ENCODE measurements around the gene SERINC1. TPM values are rescaled to one million over a fixed set of nuclear protein-coding genes. Genes with fewer than 3 reads are reported as not detected.

The SERINC1 gene
- total RNA-seq, 1 experiment from 2014 or later = 72.2 TPM

DNA sequence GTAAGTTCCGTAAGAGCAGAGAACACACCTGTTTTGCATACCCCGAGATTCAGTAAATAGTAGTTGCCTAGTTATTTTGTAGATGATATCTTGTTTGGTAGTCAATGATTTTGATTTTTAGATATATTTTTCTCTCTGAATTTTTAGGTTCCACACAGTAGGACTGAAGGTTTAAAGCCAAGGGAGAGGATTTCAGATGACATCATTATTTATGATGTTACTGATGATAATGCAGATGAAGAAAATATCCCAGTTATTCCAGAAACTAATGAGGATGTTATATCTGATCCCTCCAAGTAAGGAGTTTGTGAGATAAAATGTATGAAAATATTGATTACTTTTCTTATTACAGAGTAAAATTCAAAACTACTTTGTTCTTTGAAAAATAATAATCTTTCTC, 49.6 kb downstream of the SERINC1 start:
- no peak overlapping the region for H3K4me3 Mint-ChIP-seq (ENCODE audit: unreplicated experiment)
- ChIA-PET POLR2A (no interaction called here), CTCF (no interaction called here)
- no peaks in the 10 kb centered on the region for H3K27me3 Mint-ChIP-seq (ENCODE audit: insufficient read depth, unreplicated experiment)
- Histone ChIP-seq H3K9me3 (no peaks in the 10 kb centered on the region), H3K27me3 (replicated peaks; ENCODE audit: control insufficient read depth, insufficient read depth, low read length) (no peaks in the 10 kb centered on the region), H3K4me1 (no peaks in the 10 kb centered on the region), H3K4me3 (ENCODE audit: low read depth, low read length) (no peak overlapping the region), H3K36me3 (ENCODE audit: control insufficient read depth, insufficient read depth, low read length) (peaks cover 1% of the 10 kb centered on the region; the same call in 1 of the 2 replicates)
- no peaks in the 10 kb centered on the region for H3K4me1 Mint-ChIP-seq (ENCODE audit: low read depth, unreplicated experiment)
- no peaks in the 10 kb centered on the region for H3K9me3 Mint-ChIP-seq (ENCODE audit: unreplicated experiment)
- no TSS peak for BruUV-seq (replicated peaks)
- H3K36me3 Mint-ChIP-seq (ENCODE audit: insufficient read depth, unreplicated experiment) = peaks cover 12% of the 10 kb centered on the region
- intact Hi-C loops (cut with micrococcal nuclease; ENCODE audit: unreplicated experiment) = no loop called here
- TF ChIP-seq, protein P1, sequence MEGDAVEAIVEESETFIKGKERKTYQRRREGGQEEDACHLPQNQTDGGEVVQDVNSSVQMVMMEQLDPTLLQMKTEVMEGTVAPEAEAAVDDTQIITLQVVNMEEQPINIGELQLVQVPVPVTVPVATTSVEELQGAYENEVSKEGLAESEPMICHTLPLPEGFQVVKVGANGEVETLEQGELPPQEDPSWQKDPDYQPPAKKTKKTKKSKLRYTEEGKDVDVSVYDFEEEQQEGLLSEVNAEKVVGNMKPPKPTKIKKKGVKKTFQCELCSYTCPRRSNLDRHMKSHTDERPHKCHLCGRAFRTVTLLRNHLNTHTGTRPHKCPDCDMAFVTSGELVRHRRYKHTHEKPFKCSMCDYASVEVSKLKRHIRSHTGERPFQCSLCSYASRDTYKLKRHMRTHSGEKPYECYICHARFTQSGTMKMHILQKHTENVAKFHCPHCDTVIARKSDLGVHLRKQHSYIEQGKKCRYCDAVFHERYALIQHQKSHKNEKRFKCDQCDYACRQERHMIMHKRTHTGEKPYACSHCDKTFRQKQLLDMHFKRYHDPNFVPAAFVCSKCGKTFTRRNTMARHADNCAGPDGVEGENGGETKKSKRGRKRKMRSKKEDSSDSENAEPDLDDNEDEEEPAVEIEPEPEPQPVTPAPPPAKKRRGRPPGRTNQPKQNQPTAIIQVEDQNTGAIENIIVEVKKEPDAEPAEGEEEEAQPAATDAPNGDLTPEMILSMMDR (IDR thresholded peaks at IDR 0.05; ENCODE audit: insufficient read depth in 1 of 2, low read depth in 1 of 2, low read length in 1 of 2, severe bottlenecking in 1 of 2, unreplicated experiment in 1 of 2) = no peak
- no peak overlapping the region for H3K27ac Mint-ChIP-seq (ENCODE audit: unreplicated experiment)
- no peak for DNase-seq

DNA sequence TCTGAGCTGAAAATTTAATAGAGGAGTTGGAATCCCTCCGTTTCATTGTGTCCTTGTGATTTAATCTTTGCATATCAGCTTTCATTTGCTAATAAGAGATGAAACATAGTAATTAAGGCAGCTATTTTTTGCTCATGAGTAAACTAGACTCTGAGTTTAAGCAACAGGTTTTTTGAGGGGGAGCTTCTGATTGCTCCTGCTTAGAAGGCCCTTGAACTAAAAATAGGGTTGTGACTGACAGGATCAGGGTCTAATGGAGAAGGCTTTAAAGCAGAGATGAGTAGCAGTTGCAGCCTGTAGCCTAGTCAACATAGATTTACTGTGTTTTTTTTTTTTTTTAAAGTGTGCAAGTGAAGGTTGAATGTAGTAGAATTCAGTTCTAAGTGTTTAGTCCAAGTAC, 54.8 kb downstream of the SERINC1 start:
- H3K27ac Mint-ChIP-seq (ENCODE audit: unreplicated experiment) = no peak overlapping the region
- H3K36me3 ChIP-seq (ENCODE audit: control insufficient read depth, insufficient read depth, low read length) = peaks cover 1% of the 10 kb centered on the region
- H3K9me3 Mint-ChIP-seq (ENCODE audit: unreplicated experiment) = no peaks in the 10 kb centered on the region

DNA sequence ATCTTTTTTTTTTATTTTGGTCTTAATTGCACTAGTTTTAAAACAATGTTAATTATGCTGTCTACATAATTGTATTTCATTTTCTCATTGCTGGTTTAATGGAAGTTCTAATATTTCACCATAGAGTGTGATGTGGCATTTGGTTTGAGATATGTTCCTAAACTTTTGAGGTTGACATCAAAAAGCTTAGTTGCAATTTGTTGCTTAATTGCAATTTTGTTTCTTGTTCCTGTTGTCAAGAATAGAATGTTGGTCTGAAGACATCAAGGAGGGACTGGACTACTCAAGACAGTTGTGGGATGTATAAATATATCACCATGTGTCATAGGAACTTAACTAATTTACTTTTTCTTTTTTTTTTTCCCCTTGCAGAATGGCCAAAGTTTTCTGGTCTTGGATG, 59.6 kb downstream of the SERINC1 start:
- H3K4me1 Mint-ChIP-seq (ENCODE audit: low read depth, unreplicated experiment) = no peaks in the 10 kb centered on the region
- H3K4me3 Mint-ChIP-seq (ENCODE audit: unreplicated experiment) = no peak overlapping the region
- Histone ChIP-seq H3K36me3 (ENCODE audit: control insufficient read depth, insufficient read depth, low read length) (peaks cover 1% of the 10 kb centered on the region), H3K4me3 (ENCODE audit: low read depth, low read length) (no peak overlapping the region), H3K4me1 (no peaks in the 10 kb centered on the region), H3K9me3 (no peaks in the 10 kb centered on the region), H3K27me3 (replicated peaks; ENCODE audit: control insufficient read depth, insufficient read depth, low read length) (no peaks in the 10 kb centered on the region)
- H3K27ac Mint-ChIP-seq (ENCODE audit: unreplicated experiment) = no peak overlapping the region
- no peaks in the 10 kb centered on the region for H3K9me3 Mint-ChIP-seq (ENCODE audit: unreplicated experiment)
- H3K36me3 Mint-ChIP-seq (ENCODE audit: insufficient read depth, unreplicated experiment) = peaks cover 27% of the 10 kb centered on the region
- ChIA-PET POLR2A (no interaction called here), CTCF (interaction anchor here (0.7 kb wide), 1 partner anchor 13 kb away, joined by 3 read pairs; the partner anchor contains the start of gene HSF2)
- TF ChIP-seq, protein P1 (IDR thresholded peaks at IDR 0.05; ENCODE audit: insufficient read depth in 1 of 2, low read depth in 1 of 2, low read length in 1 of 2, severe bottlenecking in 1 of 2, unreplicated experiment in 1 of 2) = no peak
- intact Hi-C loops (cut with micrococcal nuclease; ENCODE audit: unreplicated experiment) = no loop called here
- DNase-seq = no peak
- H3K27me3 Mint-ChIP-seq (ENCODE audit: insufficient read depth, unreplicated experiment) = no peaks in the 10 kb centered on the region
- BruUV-seq (replicated peaks) = no TSS peak

More for the DNA sequence above, 54.8 kb downstream of the SERINC1 start:
- POLR2A ChIA-PET = no interaction called here
- intact Hi-C loops (cut with micrococcal nuclease; ENCODE audit: unreplicated experiment) = no loop called here
- CTCF ChIA-PET = no interaction called here
- no TSS peak for BruUV-seq (replicated peaks)
- H3K9me3 ChIP-seq = no peaks in the 10 kb centered on the region
- no peaks in the 10 kb centered on the region for H3K27me3 ChIP-seq (replicated peaks; ENCODE audit: control insufficient read depth, insufficient read depth, low read length)
- H3K27me3 Mint-ChIP-seq (ENCODE audit: insufficient read depth, unreplicated experiment) = no peaks in the 10 kb centered on the region
- no peak overlapping the region for H3K4me3 Mint-ChIP-seq (ENCODE audit: unreplicated experiment)
- DNase-seq = no peak
- peaks cover 25% of the 10 kb centered on the region for H3K36me3 Mint-ChIP-seq (ENCODE audit: insufficient read depth, unreplicated experiment)
- no peaks in the 10 kb centered on the region for H3K4me1 Mint-ChIP-seq (ENCODE audit: low read depth, unreplicated experiment)
- H3K4me3 ChIP-seq (ENCODE audit: low read depth, low read length) = no peak overlapping the region
- no peaks in the 10 kb centered on the region for H3K4me1 ChIP-seq
- TF ChIP-seq, protein P1 (IDR thresholded peaks at IDR 0.05; ENCODE audit: insufficient read depth in 1 of 2, low read depth in 1 of 2, low read length in 1 of 2, severe bottlenecking in 1 of 2, unreplicated experiment in 1 of 2) = no peak

All from Caco-2 (cell line).